IMR-90 (cell line): ENCODE data around the gene DIRAS3. TPM values are rescaled to one million over a fixed set of nuclear protein-coding genes. Genes with fewer than 3 reads are reported as not detected.
A peak's percentile ranks its signal among the peaks of the same experiment; 100 is the strongest.

Experiments
- ATAC-seq: fragments of 200-7000 bp; cut with Tn5 transposase; 2 replicates; pipeline ENCODE4 v1.9.1; 2020; ENCODE audit warnings: low read depth, mild to moderate bottlenecking, moderate library complexity
- BruUV-seq: library from RNA; stranded (reverse); fragments of 400-500 nt; replicated peaks from 2 replicates; lab custom pipeline; 2021; lab: Mats Ljungman, UMichigan
- CTCF ChIA-PET: fragments of 300-600 bp; formaldehyde crosslinking; extraction: SDS; loops from one replicate; lab custom pipeline; 2021; ENCODE audit warnings: antibody characterized with exemption; lab: Yijun Ruan, JAX
- POLR2A ChIA-PET: fragments of 300-600 bp; sonication (Branson Sonifier 250); formaldehyde crosslinking; loops from one replicate; lab custom pipeline; 2022; ENCODE audit warnings: antibody characterized with exemption; ENCODE audit not compliant: unreplicated experiment; lab: Charles Lee
- DNase-seq: peaks from one replicate; pipeline ENCODE4 v3.0.0; 2013
- H2AFZ ChIP-seq: replicated peaks from 2 replicates; pipeline ENCODE3; 2013; ENCODE audit warnings: low read length, mild to moderate bottlenecking; ENCODE audit not compliant: poor library complexity
- H2AK5ac ChIP-seq: 2 replicates; pipeline ENCODE4 v1.6.1; 2013; ENCODE audit warnings: low read depth, low read length, inconsistent platforms
- H2AK9ac ChIP-seq: replicated peaks from 2 replicates; pipeline ENCODE3; 2013; ENCODE audit warnings: mild to moderate bottlenecking, low read depth, low read length, moderate library complexity; ENCODE audit not compliant: poor library complexity
- H2BK120ac ChIP-seq: 2 replicates; pipeline ENCODE4 v1.6.1; 2013; ENCODE audit warnings: low read depth, low read length, inconsistent platforms
- H2BK15ac ChIP-seq: 3 replicates; pipeline ENCODE4 v1.6.1; 2013; ENCODE audit warnings: low read depth, low read length, inconsistent platforms
- H2BK20ac ChIP-seq: 2 replicates; pipeline ENCODE4 v1.6.1; 2013; ENCODE audit warnings: low read depth, mild to moderate bottlenecking, inconsistent platforms, low read length, moderate library complexity
- H2BK5ac ChIP-seq: 2 replicates; pipeline ENCODE4 v1.6.1; 2013; ENCODE audit warnings: mild to moderate bottlenecking, low read depth, low read length, inconsistent platforms; ENCODE audit not compliant: poor library complexity, severe bottlenecking
- H3K14ac ChIP-seq: replicated peaks from 2 replicates; pipeline ENCODE4 v1.6.1; 2013; ENCODE audit warnings: low read depth, low read length, inconsistent platforms
- H3K18ac ChIP-seq: 2 replicates; pipeline ENCODE4 v1.6.1; 2013; ENCODE audit warnings: low read depth, low read length, control low read depth
- H3K23ac ChIP-seq: 2 replicates; pipeline ENCODE4 v1.6.1; 2013; ENCODE audit warnings: low read depth, low read length, inconsistent platforms
- H3K27ac ChIP-seq: 2 replicates; pipeline ENCODE4 v1.5.1; 2013; ENCODE audit warnings: mild to moderate bottlenecking, control low read depth, low read length; ENCODE audit not compliant: insufficient read depth
- H3K27me3 ChIP-seq: 2 replicates; pipeline ENCODE4 v1.6.1; 2013; ENCODE audit warnings: low read length; ENCODE audit not compliant: control insufficient read depth, insufficient read depth
- H3K36me3 ChIP-seq: 2 replicates; pipeline ENCODE4 v1.6.1; 2013; ENCODE audit warnings: low read length, mixed read lengths; ENCODE audit not compliant: control insufficient read depth, insufficient read depth
- H3K4ac ChIP-seq: 2 replicates; pipeline ENCODE4 v1.6.1; 2013; ENCODE audit warnings: low read depth, low read length, inconsistent platforms
- H3K4me1 ChIP-seq: 2 replicates; pipeline ENCODE4 v1.6.1; 2013; ENCODE audit warnings: low read length, mixed read lengths; ENCODE audit not compliant: control insufficient read depth, insufficient read depth
- H3K4me2 ChIP-seq: 2 replicates; pipeline ENCODE4 v1.6.1; 2013; ENCODE audit warnings: low read depth, mild to moderate bottlenecking, control low read depth, low read length, moderate library complexity
- H3K4me3 ChIP-seq: 2 replicates; pipeline ENCODE4 v1.5.1; 2013; ENCODE audit warnings: low read depth, mild to moderate bottlenecking, control low read depth, low read length, moderate library complexity; ENCODE audit not compliant: insufficient read depth
- H3K56ac ChIP-seq: 2 replicates; pipeline ENCODE4 v1.6.1; 2013; ENCODE audit warnings: low read length, inconsistent platforms; ENCODE audit not compliant: insufficient read depth; ENCODE audit errors: extremely low read depth
- H3K79me1 ChIP-seq, 2 experiments: 2 replicates each; pipeline ENCODE4 v1.6.1; 2013; ENCODE audit warnings: low read length in 2 of 2, inconsistent platforms in 1 of 2, low read depth in 1 of 2
- H3K9ac ChIP-seq: 2 replicates; pipeline ENCODE4 v1.6.1; 2013; ENCODE audit warnings: low read depth, low read length, control low read depth
- H3K9me1 ChIP-seq: 2 replicates; pipeline ENCODE4 v1.6.1; 2013; ENCODE audit warnings: low read length, inconsistent platforms; ENCODE audit not compliant: insufficient read depth
- H3K9me3 ChIP-seq: 2 replicates; pipeline ENCODE4 v1.6.1; 2013; ENCODE audit warnings: low read length; ENCODE audit not compliant: control insufficient read depth, insufficient read depth
- H4K20me1 ChIP-seq: 2 replicates; pipeline ENCODE4 v1.6.1; 2013; ENCODE audit warnings: low read length, inconsistent platforms; ENCODE audit not compliant: insufficient read depth
- H4K5ac ChIP-seq: 2 replicates; pipeline ENCODE4 v1.6.1; 2013; ENCODE audit warnings: mild to moderate bottlenecking, low read depth, low read length, control low read depth
- H4K8ac ChIP-seq, 2 experiments: 2 replicates each; pipeline ENCODE4 v1.6.1; 2013; ENCODE audit warnings: low read depth in 2 of 2, low read length in 2 of 2, control low read depth in 1 of 2, inconsistent platforms in 1 of 2
- H4K91ac ChIP-seq: 2 replicates; pipeline ENCODE4 v1.6.1; 2013; ENCODE audit warnings: low read depth, low read length, inconsistent platforms; ENCODE audit not compliant: insufficient read depth
- CEBPB ChIP-seq: IDR thresholded peaks from 2 replicates; pipeline ENCODE4 v1.6.1; 2012; ENCODE audit warnings: low read depth, low read length, improper control_type of control experiment
- SMC3 ChIP-seq: fragments of 150-350 bp; IDR thresholded peaks from 2 replicates; pipeline ENCODE4 v1.6.1; 2016; ENCODE audit warnings: low read depth, mild to moderate bottlenecking, antibody characterized with exemption, low read length, moderate library complexity
- WGBS, 2 experiments: methylation state at CpG; one replicate each; pipeline versions ENCODE4 v1.1.5 to v1.1.7; 2013; ENCODE audit warnings: missing lambda C conversion rate in 2 of 2; ENCODE audit not compliant: insufficient read length in 1 of 2; ENCODE audit errors: extremely low coverage in 2 of 2; 5-methylcytosine and 5-hydroxymethylcytosine counted together
- dilution Hi-C: fragments of 300-500 bp; cut with HindIII; formaldehyde crosslinking; loops from one replicate; pipeline ENCODE4 v1.14.3; 2018; ENCODE audit warnings: low sequenced_read_pairs; ENCODE audit not compliant: unreplicated experiment
- in situ Hi-C: fragments of 300-500 bp; cut with MboI; formaldehyde crosslinking; loops from 3 replicates; pipeline ENCODE4 v1.14.3; 2019; ENCODE audit warnings: low sequenced_read_pairs, inconsistent platforms, mixed read lengths
- intact Hi-C: fragments of 100-400 bp; cut with micrococcal nuclease; formaldehyde crosslinking; loops from 2 replicates; pipeline ENCODE4 v1.10.0; 2022
- polyA plus RNA-seq, 3 experiments: library from polyadenylated mRNA; depleted of rRNA; stranded (reverse); fragments of >200 nt; gene quantifications; 2 replicates each; pipeline ENCODE4 v1.2.3, GENCODE V29; 2012; ENCODE audit warnings: low replicate concordance in 1 of 3
- total RNA-seq: library from RNA; depleted of rRNA; stranded (reverse); fragments of >200 nt; gene quantifications from 2 replicates; pipeline ENCODE4 v1.2.3, GENCODE V29; 2012

DIRAS3 gene
- total and polyA plus RNA-seq, 2 of the 4 experiments (the other 2 are of a cell fraction), result 8.6 to 14.6 TPM

DNA sequence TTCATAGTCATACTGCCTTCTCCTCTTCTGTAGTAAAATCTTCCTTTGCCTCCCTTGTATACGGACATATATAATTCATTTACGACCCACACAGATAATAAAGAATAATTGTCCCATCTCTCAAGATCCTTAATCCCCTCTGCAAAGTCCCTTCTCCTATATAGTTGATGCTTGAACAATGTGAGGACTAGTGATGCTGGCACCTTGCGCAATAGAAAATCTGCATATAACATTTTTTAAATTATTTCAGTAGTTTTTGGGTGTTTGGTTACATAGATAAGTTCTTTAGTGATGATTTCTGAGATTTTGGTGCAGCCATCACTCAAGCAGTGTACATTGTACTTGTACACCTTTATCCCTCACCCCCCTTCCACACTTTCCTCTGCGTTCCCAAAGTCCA is 21.0 kb downstream of the DIRAS3 start:
- Histone ChIP-seq H4K8ac (no peak overlapping the region), H3K18ac (no peak overlapping the region), H2BK15ac (no peak overlapping the region), H3K36me3 (no peaks in the 10 kb centered on the region), H2AFZ (no peak overlapping the region), H3K14ac (no peak overlapping the region), H4K91ac (no peak overlapping the region), H4K20me1 (no peaks in the 10 kb centered on the region), H3K4me1 (no peaks in the 10 kb centered on the region), H3K9ac (no peak overlapping the region), H2BK5ac (no peak overlapping the region), H3K4me3 (no peak overlapping the region), H3K23ac (no peak overlapping the region), H3K27me3 (no peaks in the 10 kb centered on the region), H3K9me3 (no peaks in the 10 kb centered on the region), H3K27ac (no peak overlapping the region), H2BK20ac (no peak overlapping the region), H3K4ac (no peak overlapping the region), H2AK5ac (no peak overlapping the region), H4K5ac (no peak overlapping the region), H2BK120ac (no peak overlapping the region), H3K4me2 (no peak overlapping the region), H3K79me1 (no peaks in the 10 kb centered on the region), H2AK9ac (no peak overlapping the region), H3K9me1 (no peaks in the 10 kb centered on the region), H3K56ac (no peak overlapping the region)
- no CpG with 5 or more reads among the region's 4 CpGs for WGBS, 2 experiments
- CTCF ChIA-PET, result no interaction called here
- no TSS peak for BruUV-seq
- dilution Hi-C loops (no loop called here), intact Hi-C loops (no loop called here), in situ Hi-C loops (no loop called here)
- no peak for DNase-seq
- peak; percentile 72 for TF ChIP-seq CEBPB
- no peak for TF ChIP-seq SMC3
- POLR2A ChIA-PET, result no interaction called here
- ATAC-seq, result no peak
